Measurements from ENCODE around the gene SYCP2.

SYCP2 gene

DNA sequence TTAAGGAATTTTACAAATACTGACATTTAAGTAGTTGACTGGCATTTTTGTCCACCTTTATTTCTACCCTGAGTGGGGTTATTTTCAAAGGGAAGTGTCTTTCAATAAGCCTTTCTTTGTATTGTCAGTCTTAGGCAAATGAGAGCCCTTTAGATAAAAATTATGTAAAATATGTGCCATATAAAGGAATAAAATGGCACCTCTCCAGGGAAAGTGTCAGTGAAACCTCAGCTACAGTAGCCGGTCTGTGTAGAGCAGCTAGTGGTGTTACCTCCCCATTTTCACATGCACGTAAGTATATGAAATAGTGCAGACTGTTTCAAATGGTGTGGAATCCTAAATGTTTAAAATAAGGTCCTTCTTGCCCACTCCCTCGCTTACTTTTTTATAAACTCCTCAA is 11.7 kb upstream of the SYCP2 start:
- no peak for DNase-seq (ENCODE audit: low read depth in 2 of 2)

GRCh38 chr20:59944726-59945125 is 11.3 kb upstream of the SYCP2 start:
- DNase-seq (ENCODE audit: low read depth in 2 of 2): no peak

DNA sequence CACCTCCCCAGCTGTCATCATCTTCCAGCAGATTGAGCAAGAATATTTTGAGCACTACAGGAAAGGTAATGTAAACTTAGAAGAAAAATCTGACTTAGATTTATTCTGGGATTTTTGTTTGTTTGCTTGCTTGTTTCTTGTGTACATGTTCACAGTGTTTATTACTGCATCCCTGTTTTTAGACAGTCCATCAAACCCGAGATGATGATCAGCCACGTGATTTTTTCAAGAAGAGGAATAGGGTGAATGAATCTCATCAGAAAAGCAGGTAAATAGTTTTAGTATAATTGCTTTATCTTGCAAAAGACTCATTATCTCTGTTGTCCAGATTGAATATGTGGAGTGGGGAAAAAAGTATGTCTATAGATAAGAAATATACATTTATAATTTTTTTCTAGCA is 8.8 kb upstream of the SYCP2 start:
- no peak for DNase-seq (ENCODE audit: low read depth in 2 of 2)

- no peak for DNase-seq (ENCODE audit: low read depth in 2 of 2)
Measured at GRCh38 chr20:59940956-59941294, 7.5 kb upstream of the SYCP2 start.

DNA sequence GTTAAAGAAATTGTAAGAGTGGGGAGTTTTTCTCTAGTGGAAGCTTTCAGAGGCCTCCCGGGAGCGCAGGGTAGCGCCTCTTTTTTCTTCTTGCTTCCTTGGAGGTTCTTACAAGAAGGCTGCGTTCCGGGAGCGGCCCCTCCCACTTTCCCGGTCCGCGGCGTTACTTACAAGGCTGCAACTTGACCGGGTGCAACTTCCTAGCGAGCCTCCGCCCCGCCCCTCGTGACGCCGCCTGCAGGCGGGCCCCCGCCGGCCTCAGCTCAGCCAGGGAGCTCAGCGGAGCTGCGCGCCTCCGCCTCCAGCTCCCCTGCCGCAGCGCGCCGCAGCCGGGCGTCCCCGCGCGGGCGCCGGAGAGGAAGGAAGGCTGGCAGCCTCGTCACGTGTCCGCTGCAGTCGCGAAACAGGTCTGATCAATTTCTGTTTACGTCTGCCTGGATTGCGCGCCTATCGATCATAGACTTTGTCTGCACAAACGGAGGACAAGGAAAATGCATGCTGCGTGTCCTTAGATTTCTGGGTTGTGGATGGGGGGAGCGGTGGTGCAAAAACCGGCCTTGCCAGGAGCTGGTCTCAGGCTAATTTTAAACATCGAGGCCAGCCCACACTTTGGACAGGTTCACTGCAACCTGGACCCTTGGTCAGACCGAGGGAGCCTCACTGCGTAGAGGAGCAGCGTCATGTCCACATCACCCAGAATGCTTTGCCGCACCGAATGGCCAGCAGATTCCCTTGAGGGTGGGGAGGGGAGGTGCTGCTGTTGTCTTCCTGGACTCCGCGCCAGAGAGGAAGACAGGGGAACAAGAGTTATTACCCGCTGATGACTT is 6.9 kb upstream of the SYCP2 start, which contains the start of the genes FAM217B and PPP1R3D:
Gene FAM217B, plus strand, starts transcription at position 261 of the 827 bp plus-strand sequence. CDS start 3,555 bp downstream, outside the sequence.
Gene PPP1R3D, minus strand, starts transcription at position 177 of the 827 bp plus-strand sequence. CDS start 374 bp downstream, outside the sequence.
- peak; percentile 74 to 76 for DNase-seq (ENCODE audit: low read depth in 2 of 2)

DNA sequence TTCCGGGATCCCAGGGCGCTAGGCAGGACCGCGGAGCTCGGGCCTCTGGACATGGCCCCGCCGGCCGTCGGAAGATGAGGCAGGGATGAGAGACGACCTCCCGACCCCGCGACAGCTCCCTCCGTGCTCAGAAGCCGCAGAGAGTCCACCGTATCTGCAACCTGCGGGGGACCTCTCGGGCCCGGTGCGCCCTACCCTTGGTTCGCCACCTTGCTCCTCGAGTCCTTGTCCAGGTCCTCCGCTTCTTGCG is 6.4 kb upstream of the SYCP2 start:
- no peak for DNase-seq (ENCODE audit: low read depth in 2 of 2)

DNA sequence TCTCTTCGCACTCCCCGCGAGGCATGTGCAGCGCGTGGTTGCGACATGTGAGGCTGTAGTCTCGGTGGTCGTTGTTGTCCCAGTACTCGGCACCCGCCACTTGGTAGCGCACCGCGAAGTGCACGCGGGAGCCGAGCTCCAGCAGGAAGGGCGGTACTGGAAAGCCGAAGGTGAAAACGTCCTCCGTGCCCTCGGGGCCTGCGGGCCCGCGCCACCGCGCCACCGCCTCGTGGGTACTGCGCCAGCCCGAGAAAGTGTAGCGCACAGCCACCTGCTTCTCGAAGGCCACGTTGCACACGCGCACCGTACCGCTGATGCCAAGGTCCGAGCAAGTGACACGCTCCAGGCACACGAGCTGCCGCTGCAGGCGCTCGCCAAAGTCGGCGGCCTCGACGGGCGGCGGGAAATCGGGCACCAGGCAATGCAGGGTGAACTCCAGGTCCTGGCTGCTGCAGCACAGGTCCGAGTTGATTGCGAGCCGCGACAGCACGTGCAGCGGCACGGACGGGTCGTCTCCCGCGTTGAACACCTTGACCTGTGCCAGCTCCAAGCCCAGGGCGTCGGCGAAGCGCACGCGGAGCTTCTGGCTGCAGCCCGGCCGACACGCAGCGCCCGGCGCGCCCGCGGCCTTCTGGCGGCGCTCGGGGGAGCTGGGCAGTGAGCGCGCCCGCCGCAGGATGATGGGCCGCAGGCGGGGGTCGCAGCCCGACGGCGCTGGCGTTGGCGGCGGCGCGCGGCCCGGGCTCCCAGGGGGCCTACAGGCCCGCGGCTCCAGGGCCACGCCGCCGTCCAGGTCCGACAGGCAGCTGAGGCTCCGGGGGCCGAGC is 5.8 kb upstream of the SYCP2 start:
- DNase-seq (ENCODE audit: low read depth in 2 of 2): no peak

DNA sequence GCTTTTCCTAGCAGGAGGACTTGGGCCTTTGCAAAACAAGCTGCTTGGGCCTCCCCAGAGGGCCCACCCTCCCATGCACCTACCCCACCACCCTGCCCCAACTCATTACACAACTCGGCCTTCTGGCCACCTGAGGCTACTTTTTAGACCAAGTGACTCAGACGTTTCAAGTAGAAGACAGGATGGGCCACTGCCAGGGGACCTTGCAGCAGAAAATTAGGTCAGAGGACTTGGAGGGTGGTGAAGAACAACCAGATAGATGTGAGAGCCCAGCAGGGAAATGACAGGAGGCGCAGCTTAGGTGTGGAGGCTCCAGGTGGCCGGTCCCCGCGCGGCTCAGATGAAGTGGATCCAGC is 5.2 kb upstream of the SYCP2 start:
- no peak for DNase-seq (ENCODE audit: low read depth in 2 of 2)

DNA sequence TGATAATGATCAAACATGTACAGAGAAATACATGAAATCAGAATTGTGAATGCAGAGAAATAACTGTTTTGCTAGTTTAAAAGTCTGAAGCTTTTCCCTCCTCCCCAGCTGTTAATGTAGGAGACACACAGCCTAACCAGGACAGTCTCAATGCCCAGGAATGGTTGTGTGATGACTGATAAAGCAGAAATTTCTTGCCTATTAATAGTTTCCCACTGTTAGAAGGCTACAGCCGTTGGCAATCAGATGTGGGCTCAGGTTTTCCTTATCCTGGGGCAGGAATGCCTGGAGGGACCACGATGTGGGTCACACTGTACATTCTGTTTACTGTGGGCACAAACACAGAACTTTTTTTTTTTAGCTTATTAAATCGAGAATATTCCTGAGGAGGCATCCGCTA is 4.8 kb upstream of the SYCP2 start:
- DNase-seq (ENCODE audit: low read depth in 2 of 2): no peak

- DNase-seq (ENCODE audit: low read depth in 2 of 2): no peak
Measured at GRCh38 chr20:59937150-59937549, 3.7 kb upstream of the SYCP2 start.

DNA sequence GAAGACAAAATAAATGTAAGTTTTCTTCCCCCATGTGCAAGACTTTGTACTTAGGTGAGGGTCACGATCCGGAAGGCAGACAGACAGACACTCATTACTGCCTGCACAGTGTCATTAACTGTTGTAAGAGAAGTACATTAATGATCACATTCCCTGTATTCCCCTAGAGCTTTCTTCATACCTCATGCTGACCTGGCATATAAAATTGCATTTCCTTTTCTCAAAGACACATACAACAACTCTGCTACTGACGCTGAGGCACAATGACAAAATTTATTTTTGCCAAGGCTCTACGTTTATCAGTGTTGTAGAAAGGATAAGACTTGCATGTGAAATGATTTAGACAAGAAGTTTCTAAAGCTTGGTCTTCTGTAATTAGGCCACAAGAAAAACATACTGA is 3.0 kb upstream of the SYCP2 start:
- DNase-seq (ENCODE audit: low read depth in 2 of 2): no peak

DNA sequence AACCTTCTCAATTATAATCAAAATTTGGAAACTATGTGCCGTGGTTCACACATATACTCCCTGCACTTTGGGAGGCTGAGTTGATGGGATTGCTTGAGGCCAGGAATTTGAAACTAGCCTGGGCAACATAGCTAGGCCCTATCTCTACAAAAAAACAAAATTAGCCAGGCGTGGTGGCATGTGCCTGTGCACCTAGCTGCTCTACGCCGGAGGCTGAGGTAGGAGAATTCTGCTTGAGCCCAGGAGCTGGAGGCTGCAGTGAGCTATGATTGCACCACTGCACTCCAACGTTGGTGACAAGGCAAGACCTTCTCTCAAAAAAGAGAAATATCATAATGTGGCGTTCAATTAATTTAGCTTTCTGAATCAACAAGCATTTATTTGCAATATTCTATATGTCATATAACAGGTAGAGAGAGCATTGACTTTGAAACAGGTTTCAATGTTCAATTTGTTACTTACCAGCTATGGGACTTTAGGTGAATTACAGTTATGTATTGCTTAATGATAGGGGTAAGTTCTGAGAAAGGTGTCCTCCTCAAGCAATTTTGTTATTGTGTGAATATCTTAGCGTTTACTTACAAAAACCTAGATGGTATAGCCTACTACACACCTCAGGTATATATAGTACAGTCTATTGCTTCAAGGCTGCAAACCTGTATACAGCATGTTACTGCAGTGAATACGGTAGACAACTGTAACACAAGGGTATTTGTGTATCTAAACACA is 2.2 kb upstream of the SYCP2 start:
- DNase-seq (ENCODE audit: low read depth in 2 of 2): no peak

GRCh38 chr20:59933849-59934585 is 580 bp upstream of the SYCP2 start:
- DNase-seq (ENCODE audit: low read depth in 2 of 2): peak; percentile 53 to 59

- no peak for DNase-seq (ENCODE audit: low read depth in 2 of 2)
Measured at GRCh38 chr20:59932616-59933295, 681 bp downstream of the SYCP2 start.

DNA sequence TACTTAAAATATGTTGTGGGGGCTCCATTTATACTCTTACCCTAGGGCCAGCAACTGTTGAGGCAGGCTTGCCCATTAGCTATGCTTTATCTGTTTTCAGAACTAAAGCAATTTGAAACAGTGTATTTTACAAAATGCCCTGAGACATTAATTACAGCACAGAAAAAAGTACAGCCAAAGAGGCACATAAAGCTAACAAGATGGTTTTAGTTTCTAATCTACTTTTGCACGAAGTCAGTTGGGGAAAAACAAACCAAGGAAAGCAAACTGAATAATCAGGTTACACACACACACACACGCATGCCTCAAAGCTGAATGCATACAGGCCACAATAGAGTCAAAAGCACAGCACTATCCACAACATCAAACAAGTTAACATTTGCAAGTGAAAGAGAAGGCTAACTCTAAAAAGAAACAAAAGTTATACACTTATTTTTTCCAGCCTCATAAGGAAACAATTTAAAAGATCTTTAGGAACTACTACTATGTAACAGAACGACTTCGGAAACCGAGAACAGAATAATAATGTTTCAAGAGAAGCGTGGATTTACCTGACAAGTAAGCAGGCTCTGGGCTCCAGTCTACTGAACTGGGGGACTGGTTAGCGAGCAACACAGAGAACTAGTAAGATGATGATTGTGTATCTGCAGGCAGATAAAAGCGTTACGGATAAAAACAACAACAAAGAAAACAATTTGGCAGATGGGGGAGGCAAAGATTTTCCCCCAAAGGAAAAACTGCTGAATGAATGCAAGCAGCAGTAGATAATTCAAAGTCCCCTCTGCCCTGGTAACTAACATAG is 1.7 kb downstream of the SYCP2 start:
- no peak for DNase-seq (ENCODE audit: low read depth in 2 of 2)

- no peak for DNase-seq (ENCODE audit: low read depth in 2 of 2)
Measured at GRCh38 chr20:59925899-59926298, 7.5 kb downstream of the SYCP2 start.

GRCh38 chr20:59925359-59925758 is 8.1 kb downstream of the SYCP2 start:
- DNase-seq (ENCODE audit: low read depth in 2 of 2): no peak

DNA sequence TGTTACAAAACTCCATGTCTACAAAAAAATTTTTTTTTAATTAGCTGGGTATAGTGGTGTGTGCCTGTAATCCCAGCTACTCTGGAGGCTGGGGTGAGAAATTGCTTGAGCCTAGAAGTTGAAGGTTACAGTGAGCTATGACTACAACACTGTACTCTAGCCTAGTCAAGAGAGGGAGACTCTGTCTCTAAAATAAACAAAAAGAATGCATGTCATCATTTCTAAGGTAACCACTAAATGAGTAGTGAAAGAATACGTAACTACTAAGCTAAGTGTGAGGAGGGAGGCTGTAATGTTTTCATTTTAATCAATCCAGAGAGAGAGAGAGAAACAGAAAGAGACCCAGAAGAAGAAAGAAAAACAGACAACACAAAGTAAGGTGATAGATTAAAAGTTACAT is 9.9 kb downstream of the SYCP2 start:
- no peak for DNase-seq (ENCODE audit: low read depth in 2 of 2)

- DNase-seq (ENCODE audit: low read depth in 2 of 2): no peak
Measured at GRCh38 chr20:59920944-59921343, 12.5 kb downstream of the SYCP2 start.

GRCh38 chr20:59912609-59913008 is 20.8 kb downstream of the SYCP2 start:
- no peak for DNase-seq (ENCODE audit: low read depth in 2 of 2)

- no peak for DNase-seq (ENCODE audit: low read depth in 2 of 2)
Measured at GRCh38 chr20:59911041-59911440, 22.4 kb downstream of the SYCP2 start.
